ENCODE results near the gene AHRR.

Gene AHRR

DNA sequence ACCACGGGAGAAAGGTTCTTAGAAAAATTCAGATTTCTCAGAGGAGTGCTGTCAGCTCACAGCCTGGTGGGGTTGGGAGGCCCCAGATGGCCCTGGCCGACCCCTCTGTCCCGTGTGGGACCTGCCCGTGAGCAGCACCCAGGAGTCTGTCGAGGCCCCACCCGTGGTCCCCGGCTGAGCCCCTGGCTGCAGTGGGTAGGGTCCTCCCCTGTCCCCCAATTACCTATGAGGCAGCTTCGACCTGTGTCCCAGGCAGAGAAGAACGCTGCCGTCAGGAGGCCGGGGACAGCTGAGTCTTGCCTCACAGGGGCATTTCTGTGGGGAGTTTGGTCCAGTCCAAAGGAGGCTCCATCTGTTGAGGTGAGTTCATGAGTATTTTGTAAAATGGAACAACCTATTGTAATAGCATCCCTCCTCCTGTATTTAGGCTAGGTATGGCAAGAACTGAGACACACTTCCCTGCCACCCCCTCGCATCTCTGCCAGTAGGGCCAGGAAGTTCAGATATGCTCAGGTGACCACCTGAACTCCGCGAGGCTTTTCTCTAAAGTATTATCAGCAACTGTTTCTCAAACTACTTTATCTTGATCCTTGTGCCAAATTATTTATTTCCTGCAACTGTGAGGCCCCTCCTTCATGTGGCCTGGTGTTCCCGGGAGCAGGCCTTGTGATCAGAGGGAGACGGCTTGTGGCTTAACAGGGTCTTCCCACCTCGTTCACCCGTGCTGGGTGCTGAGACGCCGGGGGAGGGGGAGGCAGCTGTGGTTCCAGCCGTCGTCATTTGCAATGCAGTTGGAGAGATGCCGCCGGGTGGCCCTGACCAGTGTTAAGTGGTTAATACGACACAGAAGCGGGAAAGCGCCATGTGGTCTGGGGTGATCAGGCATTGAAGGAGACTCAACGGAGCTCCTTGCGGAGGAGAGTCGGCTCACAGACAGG, 1.7 kb downstream of the AHRR start:
- peaks cover 39% of the 10 kb centered on the region for H3K27me3 ChIP-seq (ENCODE audit: insufficient read depth, poor library complexity, severe bottlenecking)
- H3K27ac ChIP-seq (ENCODE audit: poor library complexity, severe bottlenecking) = no peak overlapping the region
- TF ChIP-seq, protein P1, sequence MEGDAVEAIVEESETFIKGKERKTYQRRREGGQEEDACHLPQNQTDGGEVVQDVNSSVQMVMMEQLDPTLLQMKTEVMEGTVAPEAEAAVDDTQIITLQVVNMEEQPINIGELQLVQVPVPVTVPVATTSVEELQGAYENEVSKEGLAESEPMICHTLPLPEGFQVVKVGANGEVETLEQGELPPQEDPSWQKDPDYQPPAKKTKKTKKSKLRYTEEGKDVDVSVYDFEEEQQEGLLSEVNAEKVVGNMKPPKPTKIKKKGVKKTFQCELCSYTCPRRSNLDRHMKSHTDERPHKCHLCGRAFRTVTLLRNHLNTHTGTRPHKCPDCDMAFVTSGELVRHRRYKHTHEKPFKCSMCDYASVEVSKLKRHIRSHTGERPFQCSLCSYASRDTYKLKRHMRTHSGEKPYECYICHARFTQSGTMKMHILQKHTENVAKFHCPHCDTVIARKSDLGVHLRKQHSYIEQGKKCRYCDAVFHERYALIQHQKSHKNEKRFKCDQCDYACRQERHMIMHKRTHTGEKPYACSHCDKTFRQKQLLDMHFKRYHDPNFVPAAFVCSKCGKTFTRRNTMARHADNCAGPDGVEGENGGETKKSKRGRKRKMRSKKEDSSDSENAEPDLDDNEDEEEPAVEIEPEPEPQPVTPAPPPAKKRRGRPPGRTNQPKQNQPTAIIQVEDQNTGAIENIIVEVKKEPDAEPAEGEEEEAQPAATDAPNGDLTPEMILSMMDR (IDR thresholded peaks at IDR 0.05; ENCODE audit: poor library complexity, severe bottlenecking) = no peak
- H3K36me3 ChIP-seq (ENCODE audit: low read depth) = no peaks in the 10 kb centered on the region
- no peaks in the 10 kb centered on the region for H3K4me1 ChIP-seq (ENCODE audit: insufficient read depth, poor library complexity, severe bottlenecking)
- ATAC-seq (ENCODE audit: low read depth) = no peak
- H3K4me3 ChIP-seq (ENCODE audit: severe bottlenecking) = no peak overlapping the region
- peak; percentile 75 for DNase-seq (ENCODE audit: low spot score)
- no peaks in the 10 kb centered on the region for H3K9me3 ChIP-seq (ENCODE audit: severe bottlenecking)

DNA sequence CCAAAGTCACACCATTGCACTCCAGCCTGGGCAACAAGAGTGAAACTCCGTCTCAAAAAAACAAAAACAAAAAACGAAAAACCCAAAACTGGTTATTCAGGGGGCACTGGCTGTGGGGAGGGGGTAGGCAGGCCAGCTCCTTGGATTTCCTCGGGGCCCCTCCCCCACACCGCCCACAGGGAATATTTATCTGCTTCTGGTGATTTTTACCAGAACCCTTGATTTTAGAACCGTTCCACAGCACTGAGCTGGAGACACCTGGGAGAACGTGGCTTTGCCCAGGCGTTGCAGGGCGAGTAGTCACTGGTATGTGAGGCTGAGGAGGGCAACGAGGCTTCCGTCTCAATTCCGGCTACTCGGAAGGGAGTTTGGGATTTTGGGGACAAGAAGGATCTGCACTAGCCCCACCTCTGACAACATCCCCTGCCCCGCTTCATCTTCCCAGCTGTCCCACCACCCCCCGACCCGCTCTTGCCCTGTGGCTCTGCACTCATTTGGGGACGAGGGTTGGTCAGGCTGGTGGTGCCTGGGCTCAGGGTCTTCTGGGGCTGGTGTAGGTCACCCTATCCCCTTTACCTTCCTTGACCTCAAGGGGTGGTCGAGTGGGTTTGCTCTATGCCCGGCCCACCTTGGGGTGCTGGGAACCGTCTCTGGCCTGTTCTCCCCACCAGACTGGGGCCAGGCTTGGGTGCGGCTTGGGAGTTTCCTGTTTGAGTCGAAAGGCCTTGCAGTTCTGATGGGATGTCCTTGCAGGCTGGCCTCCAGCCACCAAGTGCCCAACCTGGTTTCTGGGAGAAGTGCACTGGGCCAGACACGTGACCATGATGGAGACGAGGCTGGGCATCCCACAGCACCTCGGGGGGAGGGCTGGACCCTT, 3.5 kb downstream of the AHRR start:
- H3K27ac ChIP-seq (ENCODE audit: poor library complexity, severe bottlenecking) = no peak overlapping the region
- no peaks in the 10 kb centered on the region for H3K36me3 ChIP-seq (ENCODE audit: low read depth)
- H3K27me3 ChIP-seq (ENCODE audit: insufficient read depth, poor library complexity, severe bottlenecking) = peaks cover 25% of the 10 kb centered on the region
- no peaks in the 10 kb centered on the region for H3K9me3 ChIP-seq (ENCODE audit: severe bottlenecking)
- ATAC-seq (ENCODE audit: low read depth) (no peak), DNase-seq (ENCODE audit: low spot score) (peak; percentile 69)
- H3K4me1 ChIP-seq (ENCODE audit: insufficient read depth, poor library complexity, severe bottlenecking) = peaks cover 7% of the 10 kb centered on the region
- no peak overlapping the region for H3K4me3 ChIP-seq (ENCODE audit: severe bottlenecking)
- TF ChIP-seq, protein P1 (IDR thresholded peaks at IDR 0.05; ENCODE audit: poor library complexity, severe bottlenecking) = no peak

DNA sequence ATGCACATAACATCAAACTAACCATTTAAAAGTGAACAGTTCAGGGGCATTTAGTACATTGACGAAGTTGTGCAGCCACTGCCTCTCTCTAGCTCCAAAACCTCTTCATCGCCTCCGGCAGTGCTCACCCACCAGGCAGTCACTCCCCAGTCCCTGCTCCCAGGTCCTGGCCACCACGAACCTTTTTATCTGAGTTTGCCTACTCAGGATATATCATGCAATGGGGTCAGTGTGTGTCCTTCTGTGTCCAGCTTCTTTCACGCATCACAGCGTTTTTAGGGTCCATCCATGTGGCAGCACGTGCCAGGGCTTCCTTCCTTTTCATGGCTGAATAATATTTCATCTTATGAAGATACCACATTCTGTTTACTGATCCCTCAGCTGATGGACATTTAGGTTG, 4.6 kb downstream of the AHRR start:
- TF ChIP-seq, protein P1 (IDR thresholded peaks at IDR 0.05; ENCODE audit: poor library complexity, severe bottlenecking) = no peak
- Histone ChIP-seq H3K4me3 (ENCODE audit: severe bottlenecking) (no peak overlapping the region), H3K4me1 (ENCODE audit: insufficient read depth, poor library complexity, severe bottlenecking) (peaks cover 7% of the 10 kb centered on the region), H3K36me3 (ENCODE audit: low read depth) (no peaks in the 10 kb centered on the region), H3K27ac (ENCODE audit: poor library complexity, severe bottlenecking) (no peak overlapping the region), H3K9me3 (ENCODE audit: severe bottlenecking) (no peaks in the 10 kb centered on the region), H3K27me3 (ENCODE audit: insufficient read depth, poor library complexity, severe bottlenecking) (peaks cover 14% of the 10 kb centered on the region)
- ATAC-seq (ENCODE audit: low read depth) (no peak), DNase-seq (ENCODE audit: low spot score) (no peak)

- DNase-seq (ENCODE audit: low spot score) (no peak), ATAC-seq (ENCODE audit: low read depth) (peak; percentile 79)
- Histone ChIP-seq H3K9me3 (ENCODE audit: severe bottlenecking) (no peaks in the 10 kb centered on the region), H3K36me3 (ENCODE audit: low read depth) (no peaks in the 10 kb centered on the region), H3K4me1 (ENCODE audit: insufficient read depth, poor library complexity, severe bottlenecking) (peaks cover 7% of the 10 kb centered on the region), H3K4me3 (ENCODE audit: severe bottlenecking) (no peak overlapping the region), H3K27me3 (ENCODE audit: insufficient read depth, poor library complexity, severe bottlenecking) (no peaks in the 10 kb centered on the region), H3K27ac (ENCODE audit: poor library complexity, severe bottlenecking) (no peak overlapping the region)
- TF ChIP-seq, protein P1 (IDR thresholded peaks at IDR 0.05; ENCODE audit: poor library complexity, severe bottlenecking) = no peak
Measured at GRCh38 chr5:329121-329735, 7.7 kb downstream of the AHRR start.

Data from RWPE2 (cell line).